Islet precursor cell (in vitro differentiated cells): ENCODE results near the gene ELMO1.

ENCODE experiments used
- DNase-seq: peaks from one replicate; pipeline ENCODE4 v3.0.0-alpha.2; 2018

Gene ELMO1

DNA sequence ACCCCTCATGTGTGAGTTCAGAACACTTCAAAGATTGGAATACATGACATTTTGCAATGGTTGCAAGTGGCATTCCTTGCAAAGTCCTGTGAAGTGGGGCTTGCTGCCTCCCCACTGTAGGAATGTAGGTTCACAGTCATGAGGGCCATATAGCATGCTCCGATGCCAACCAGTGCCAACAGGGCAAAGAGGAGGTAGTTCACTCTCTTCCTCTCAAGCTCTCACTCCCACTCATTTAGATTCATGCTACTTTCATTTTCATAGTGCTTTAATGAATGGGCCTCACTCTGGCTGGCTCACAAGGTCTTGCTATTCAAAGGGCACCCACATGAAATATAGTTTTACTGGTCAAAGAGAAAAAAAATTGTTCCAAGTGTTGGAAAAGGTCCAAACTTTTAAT is 554.5 kb downstream of the ELMO1 start:
- DNase-seq = no peak

- no peak for DNase-seq
These were observed 559.5 kb downstream of the ELMO1 start for GRCh38 chr7:36889182-36889581.

DNA sequence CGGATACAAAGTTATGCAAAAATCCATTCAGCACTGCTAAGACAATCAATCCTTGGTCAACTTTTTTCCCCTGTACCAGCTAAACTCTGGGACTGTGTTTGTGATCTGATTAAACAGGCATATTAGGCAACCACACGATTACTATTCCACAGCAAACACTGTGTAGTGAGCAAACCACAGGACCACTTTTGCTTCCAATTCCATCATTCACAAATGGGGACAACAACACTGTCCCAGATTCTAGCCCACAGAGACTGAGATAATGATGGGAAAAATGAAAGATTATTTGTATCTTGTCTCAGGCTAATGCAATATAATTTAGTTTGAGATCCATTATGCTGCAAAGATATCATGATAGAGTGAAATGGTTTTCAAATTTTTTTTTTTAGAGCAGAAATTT is 560.7 kb downstream of the ELMO1 start:
- no peak for DNase-seq

- DNase-seq = no peak
These were observed 561.4 kb downstream of the ELMO1 start for GRCh38 chr7:36887233-36887632.

DNA sequence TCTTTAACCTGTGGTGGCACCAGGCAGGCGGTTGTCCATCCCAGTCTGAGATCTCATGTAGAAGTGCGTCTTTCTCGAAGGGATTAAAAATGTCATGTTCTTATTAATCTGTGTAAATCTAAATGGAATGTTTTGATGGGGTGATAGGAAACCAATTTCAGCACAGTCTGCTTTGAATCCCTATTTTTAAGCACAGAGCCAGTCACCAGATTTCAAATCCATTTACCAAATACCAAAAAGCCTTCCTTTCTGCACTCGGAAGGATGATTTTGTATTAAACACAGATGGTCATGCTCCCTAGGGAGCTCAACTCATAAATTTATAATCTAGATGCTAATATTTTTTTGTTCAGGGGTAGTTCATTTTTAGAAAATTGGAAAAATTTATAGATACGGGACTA is 563.8 kb downstream of the ELMO1 start:
- no peak for DNase-seq

GRCh38 chr7:36884351-36884750 is 564.3 kb downstream of the ELMO1 start:
- no peak for DNase-seq

DNA sequence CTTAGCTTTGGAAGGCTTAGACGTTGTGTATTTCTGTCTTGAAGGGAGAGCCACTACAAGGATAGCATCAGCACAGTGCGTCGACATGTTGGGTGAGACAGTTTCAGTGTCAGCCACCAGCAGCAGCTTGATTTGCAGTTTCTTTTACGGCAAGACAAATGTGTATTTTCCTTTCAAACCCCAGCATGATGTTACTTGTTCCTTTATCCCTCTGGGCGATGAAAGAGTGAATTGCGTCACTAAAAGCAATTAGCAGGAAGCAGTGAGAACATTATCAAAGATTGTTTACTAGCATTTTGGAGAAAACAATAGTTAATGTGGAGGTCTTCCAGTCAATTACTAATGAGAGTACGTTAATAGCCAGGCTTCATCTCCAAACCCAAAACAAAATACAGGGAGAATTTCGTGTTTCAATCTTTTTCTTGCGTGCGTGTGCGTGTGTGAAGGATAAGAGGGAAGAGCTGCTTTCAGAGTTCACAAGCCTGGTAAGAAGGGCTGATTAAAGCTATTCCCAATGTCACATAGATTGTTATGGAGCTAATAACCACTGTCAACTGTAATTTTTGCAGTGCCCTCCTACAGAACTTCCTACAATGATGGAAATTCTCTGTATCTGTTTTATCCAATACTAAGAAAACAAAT is 567.3 kb downstream of the ELMO1 start:
- DNase-seq = no peak

DNA sequence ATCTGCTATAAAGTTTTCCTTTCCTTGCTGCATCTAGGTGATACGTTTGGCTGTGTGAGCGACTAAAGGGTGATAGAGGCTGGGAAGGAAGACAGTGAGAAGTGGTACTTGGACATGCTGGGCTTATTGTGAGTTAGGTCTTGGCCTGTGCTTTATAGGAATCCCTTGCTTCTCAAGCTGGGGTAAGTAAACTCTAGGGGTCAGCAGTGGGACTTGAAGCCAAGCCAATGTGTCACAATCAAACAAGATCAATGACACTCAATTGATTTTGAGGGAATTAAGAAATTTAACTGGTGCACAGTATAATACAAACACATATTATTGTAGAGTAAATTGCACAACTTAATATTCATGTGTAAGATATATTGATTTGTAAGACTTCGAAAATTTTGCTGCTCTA is 568.6 kb downstream of the ELMO1 start:
- no peak for DNase-seq

DNA sequence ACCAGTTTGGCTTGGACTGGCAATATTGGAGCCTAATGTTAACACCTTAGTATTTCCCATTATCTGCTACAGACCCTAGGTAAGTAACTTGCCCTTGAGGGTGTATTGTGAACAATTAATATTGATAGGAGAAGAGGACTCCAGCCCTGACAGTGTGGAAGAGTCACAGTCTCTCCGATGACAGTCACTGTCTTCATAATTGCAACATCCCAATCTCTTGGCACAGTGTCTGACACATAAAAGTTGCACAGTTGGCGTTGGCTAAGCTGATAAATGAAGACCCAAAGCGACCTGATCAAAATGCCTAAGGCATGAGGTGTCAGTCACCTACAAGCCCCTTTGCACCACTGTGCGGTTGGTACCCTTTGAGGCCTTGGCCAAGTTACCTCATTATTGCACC is 569.6 kb downstream of the ELMO1 start:
- no peak for DNase-seq

DNA sequence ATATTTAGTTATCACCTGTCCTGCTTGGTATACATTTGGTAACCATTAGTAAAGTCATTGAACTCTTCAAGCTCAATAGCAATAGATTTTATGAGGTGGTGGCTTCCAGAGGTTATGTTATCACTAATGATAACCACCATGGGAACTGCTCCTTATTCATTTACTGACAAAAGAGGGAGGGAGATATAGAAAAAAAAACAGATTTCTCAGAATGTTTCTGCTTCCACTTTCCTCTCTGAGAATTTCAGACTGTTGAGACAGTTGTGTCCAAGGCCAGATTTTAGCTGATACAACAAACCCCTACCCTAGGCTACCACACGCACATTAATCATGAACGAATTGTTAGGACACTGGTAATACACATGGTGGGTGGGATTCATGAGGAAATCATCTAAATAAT is 570.4 kb downstream of the ELMO1 start:
- DNase-seq = no peak

DNA sequence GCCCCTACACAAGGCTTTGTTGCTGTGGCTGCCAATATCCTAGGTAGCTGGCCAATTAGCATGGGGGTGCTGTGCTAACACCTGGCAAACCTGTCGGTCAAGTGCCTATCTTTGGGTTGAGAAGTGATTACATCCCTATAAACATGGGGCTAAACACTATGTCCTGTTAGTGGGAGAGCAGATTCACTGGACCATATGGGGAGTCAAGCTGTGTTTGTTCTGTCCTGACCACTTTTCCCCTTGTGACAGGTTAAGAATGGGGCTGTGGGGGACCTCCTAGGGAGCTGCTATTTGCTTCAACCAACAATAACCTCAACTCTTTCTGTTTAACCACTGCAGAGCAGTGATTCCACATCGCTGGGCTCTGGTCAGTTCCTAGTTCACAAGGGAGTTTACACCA is 572.9 kb downstream of the ELMO1 start:
- DNase-seq = no peak

DNA sequence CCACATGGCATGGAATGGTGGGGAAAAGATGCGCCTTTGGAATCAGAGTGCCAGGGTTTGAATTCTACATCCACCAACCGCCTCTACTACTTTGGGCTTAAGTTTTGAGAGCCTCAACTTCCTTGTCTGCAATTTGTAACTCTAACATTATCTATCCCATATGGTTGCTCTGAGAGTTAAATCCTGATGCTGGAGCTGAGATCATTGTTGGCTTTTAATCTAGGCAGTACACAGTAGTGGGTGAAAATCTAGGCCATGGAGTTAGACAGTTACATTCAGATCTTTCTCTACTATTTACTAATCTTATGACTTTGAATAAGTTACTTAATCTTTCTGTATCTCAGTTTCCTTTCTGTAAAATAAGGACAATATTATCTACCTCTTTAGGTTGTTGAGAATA is 574.6 kb downstream of the ELMO1 start:
- DNase-seq = no peak

DNA sequence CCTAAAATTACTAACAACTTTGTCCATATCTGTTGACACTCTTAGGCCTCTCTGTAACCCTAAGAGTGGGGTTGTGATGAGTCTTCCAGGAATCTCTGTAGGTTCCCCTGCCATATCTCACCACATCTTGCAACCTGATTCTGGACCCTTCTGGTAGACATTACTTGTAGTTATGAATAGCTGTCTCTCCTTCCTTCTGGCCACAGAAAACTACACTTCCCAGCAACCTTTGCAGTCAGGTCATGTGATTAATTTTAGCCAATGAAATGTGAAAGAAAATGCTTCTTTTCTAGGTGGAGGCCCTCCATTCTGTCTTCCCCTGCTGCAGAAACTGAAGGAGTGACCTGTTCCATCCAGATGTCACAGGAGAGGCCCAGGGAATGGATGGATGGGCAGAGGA is 576.8 kb downstream of the ELMO1 start:
- no peak for DNase-seq

DNA sequence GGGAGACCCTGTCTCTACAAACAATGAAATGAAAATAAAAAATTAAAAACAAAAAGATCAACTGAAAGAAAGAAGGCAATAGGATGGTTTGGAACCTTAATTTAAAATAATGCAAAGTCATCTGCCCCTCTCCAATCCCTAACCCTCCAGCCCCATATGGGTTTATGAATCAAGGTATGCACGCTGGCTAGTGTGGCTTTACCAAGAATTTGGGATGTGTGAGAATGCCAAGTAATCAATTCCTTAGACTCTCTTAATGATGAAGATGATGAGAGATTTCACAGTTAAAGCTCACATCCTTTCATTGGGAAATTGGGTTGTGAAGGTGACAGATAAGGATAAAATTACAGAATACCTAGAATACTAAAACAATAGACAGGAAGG is 577.3 kb downstream of the ELMO1 start:
- no peak for DNase-seq

DNA sequence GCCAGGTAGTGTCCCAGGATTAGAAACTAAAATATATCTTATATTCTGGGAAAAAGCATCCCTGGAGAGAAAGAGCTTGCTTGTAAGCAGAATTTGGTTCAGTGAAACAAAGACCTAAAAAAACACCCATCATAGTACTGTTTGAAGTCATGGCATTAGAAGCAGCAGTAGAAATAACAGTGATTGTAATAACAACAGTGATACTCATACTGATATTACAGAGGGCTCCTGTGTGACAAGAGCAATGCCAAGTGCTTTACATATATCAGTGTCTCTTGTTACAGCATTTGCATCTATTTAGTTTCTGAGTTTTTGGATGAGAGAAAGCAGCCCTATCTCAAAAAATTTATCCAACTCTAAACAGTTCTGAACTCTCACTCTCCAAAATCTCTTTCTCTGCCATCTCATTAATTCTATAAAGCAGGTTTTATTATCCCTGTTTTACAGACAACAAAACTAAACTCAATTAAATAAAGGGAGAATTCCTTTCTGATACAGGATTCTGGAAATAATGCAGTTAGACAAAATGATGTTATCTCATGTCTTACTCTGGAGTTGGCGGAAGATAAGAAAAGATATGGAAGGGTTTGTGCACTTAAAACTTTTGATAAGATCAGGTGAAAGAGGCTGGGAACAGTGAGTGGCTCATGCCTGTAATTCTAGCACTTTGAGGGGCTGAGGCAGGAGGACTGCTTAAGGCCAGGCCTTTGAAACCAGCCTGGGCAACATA is 577.9 kb downstream of the ELMO1 start:
- DNase-seq = no peak

DNA sequence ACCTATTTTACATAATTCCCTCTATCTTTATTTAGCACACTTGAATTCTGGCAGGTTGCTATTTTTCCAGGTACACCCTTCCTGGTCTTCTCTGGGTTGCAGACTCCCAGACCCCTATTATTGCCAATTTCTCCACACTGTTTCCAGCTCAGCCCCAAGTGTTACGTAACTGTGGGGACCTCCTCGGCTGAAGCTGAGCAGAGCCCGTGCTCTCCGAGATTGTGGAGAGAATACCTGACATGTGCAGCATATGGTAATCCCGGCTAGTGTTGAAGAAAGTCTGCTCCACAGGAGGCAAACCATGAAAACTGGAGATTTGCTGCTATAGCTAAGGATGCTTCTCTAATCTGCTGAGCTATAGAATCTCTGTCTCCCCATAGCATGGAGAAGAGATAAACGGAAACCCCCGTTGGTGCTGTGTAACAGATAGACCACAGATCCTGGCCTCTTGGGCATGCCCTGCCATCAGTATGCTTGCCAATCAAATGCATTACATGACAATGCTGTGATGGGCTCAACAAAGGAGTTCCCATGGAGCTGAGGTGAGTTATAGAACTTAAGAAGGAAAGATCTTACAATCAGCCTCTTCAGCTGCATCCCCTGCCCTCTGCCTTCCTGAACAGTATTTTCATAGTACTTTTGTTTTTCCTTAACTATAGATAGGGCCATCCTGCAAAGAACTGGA is 579.8 kb downstream of the ELMO1 start:
- DNase-seq = no peak

DNA sequence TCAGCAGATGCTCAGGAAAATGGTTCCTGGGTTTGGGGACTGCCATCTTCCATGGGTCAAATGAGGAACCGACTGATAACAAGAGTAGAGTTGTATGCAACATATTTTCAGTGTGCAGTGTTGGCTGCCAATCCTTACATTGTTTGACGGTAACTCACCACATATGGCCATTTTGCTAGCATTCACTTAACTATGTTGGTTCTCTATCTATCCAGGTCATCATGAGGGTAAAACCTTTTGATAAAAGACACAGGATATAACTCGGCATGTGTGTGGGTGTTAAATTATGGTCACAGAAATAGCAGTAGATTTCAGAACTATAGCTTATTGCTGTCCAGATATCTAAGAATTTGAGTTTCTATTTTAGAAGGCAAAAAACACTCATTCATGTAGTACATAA is 583.6 kb downstream of the ELMO1 start:
- no peak for DNase-seq

- DNase-seq = no peak
These were observed 584.6 kb downstream of the ELMO1 start for GRCh38 chr7:36863901-36864701.

DNA sequence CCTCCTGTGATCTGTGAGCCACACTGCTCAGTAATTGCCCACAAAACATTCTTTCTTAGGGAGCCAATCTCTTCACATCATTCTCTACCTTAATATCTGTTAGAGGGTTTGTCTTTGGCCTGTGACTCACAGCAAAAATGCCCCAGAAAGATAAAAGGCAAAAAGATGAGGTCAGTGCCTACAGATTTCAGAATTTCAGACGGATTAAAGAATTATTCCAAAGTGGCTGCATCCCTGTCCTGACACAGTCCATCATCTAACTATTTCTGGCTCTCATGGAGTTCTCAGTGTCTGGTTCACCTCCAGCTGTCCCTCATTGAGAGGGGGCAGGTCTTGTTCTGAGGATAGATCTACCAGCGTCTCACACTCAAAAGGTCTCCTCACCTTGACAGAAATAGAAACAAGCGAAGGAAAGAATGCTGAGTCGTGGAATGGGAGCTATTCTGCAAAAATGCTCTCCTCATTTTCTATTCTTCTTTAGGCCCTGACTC is 585.8 kb downstream of the ELMO1 start:
- DNase-seq = no peak

DNA sequence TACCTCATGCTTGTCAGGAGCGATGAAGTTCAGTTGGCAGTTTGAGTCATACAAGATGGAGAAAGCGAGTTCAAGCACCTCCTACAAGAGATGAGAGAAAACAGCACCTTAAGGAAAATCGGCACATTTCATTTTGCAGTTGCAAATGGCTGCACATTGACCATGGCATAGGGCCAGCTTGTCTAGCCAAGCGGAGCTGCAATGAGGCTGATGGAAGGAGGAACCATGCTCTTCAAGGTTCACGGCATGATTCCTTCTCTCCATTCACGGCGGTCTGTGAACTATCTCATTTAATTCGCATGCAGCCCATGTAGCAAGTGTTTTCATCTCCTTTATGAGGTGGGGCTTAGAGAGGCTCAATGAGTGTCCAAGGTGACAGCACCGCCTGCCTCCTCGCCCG is 587.0 kb downstream of the ELMO1 start:
- no peak for DNase-seq

DNA sequence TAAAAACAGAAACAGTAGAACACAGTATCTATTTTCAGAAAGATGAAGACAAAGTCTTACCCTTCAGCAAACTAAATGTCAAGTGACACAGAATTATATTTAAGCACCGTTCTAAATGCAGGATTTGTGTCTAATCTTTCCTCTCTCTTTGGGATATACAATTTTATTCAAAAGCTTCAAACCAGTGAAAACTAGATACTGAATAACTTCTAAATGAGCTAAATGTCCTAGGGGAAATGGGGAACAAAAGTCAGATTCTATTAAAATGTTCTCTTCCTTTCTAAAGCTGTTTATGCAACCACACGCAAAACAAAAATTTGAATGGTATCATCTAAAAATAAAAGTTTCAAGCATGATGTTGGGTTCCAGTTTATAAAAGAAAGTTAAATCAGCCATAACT is 588.0 kb downstream of the ELMO1 start:
- DNase-seq = no peak

DNA sequence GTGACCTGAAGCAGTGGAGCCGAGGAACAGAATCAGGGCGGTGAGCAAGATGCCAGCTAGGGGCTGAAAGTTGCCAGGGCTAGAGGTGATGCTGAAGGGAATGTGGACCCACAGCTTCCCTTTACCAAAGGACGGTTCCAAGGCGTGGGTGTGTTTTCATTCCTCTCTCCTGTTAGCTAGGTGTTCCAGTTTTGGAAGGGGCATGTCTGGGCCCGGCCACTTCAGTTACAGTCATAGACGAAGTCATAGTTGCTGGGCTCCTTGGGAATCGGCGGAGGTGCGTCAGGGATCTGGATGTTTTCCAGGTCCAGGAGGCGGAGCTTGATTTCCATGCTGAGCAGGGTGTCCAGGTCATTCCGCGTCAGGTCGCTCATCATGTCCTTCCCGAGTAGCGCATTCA is 593.3 kb downstream of the ELMO1 start:
- DNase-seq = no peak

DNA sequence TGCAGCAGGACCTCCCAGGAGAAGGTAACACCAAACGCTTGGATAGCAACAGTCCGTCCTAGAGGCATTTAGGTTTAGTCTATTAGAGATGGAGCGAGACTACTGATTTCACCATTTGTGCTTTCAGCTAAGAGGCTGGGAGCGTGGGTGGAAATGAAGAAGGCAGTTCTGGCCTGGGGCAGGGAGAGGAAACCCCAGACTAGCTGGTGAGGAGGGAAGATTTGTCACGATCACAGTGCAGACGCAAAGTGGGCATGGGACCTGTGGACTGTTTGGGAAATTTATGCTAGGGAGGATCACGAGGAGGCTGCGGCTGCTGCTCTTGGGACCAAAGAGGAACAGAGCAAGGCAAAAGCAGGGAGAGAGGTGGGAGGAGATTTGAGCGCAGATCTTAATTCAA is 594.0 kb downstream of the ELMO1 start:
- no peak for DNase-seq
